ENCODE measurements around the gene ANKRD53.
A peak's percentile ranks its signal among the peaks of the same experiment; 100 is the strongest.
"Not testable (repeated sequence)": the region's sequence is repeated elsewhere in the genome, so short reads cannot be mapped to it uniquely, and the experiment has no call there.

Gene ANKRD53

GRCh38 chr2:70992945-70993853 is 14.8 kb downstream of the ANKRD53 start:
- no peak for DNase-seq

- DNase-seq: no peak
Observed at GRCh38 chr2:70994009-70994698, 15.7 kb downstream of the ANKRD53 start.

- peak; percentile 81 for DNase-seq
Observed at GRCh38 chr2:70994699-70995425, 16.4 kb downstream of the ANKRD53 start, which contains the start of gene TEX261. TEX261 (minus strand) TSS chr2:70994873; CDS start chr2:70994757, 116 bp downstream.

GRCh38 chr2:70995426-70995729 is 16.9 kb downstream of the ANKRD53 start:
- DNase-seq: peak; percentile 21

GRCh38 chr2:70998885-70999284 is 20.5 kb downstream of the ANKRD53 start:
- DNase-seq: not testable (repeated sequence)

- DNase-seq: peak; percentile 31
Observed at GRCh38 chr2:70999362-70999761, 20.9 kb downstream of the ANKRD53 start.

- not testable (repeated sequence) for DNase-seq
Observed at GRCh38 chr2:70999931-71000330, 21.5 kb downstream of the ANKRD53 start.

- peak; percentile 59 for DNase-seq
Observed at GRCh38 chr2:71000780-71001591, 22.6 kb downstream of the ANKRD53 start.

- no peak for DNase-seq
Observed at GRCh38 chr2:71001592-71001927, 23.1 kb downstream of the ANKRD53 start.

GRCh38 chr2:71001981-71002570 is 23.6 kb downstream of the ANKRD53 start:
- DNase-seq: no peak

- no peak for DNase-seq
Observed at GRCh38 chr2:71003396-71003795, 25.0 kb downstream of the ANKRD53 start.

- no peak for DNase-seq
Observed at GRCh38 chr2:71003966-71004755, 25.7 kb downstream of the ANKRD53 start.

- DNase-seq: no peak
Observed at GRCh38 chr2:71004857-71005256, 26.4 kb downstream of the ANKRD53 start.

- no peak for DNase-seq
Observed at GRCh38 chr2:71005271-71006202, 27.1 kb downstream of the ANKRD53 start.

- DNase-seq: no peak
Observed at GRCh38 chr2:71006323-71006722, 27.9 kb downstream of the ANKRD53 start.

GRCh38 chr2:71006955-71007799 is 28.7 kb downstream of the ANKRD53 start:
- no peak for DNase-seq

- DNase-seq: no peak
Observed at GRCh38 chr2:71008342-71008741, 29.9 kb downstream of the ANKRD53 start.

- DNase-seq: not testable (repeated sequence)
Observed at GRCh38 chr2:71011786-71012185, 33.4 kb downstream of the ANKRD53 start.

- no peak for DNase-seq
Observed at GRCh38 chr2:71018625-71019024, 40.2 kb downstream of the ANKRD53 start.

All from MV-4-11 (cell line).